Heart left ventricle (tissue), 13 donors: Measurements from ENCODE around the gene SLC25A47.

Experiments used
- CTCF ChIP-seq, 12 donors: fragments of 200-600 bp; sonication (generic) in 4 of 12; IDR thresholded peaks; one replicate each; pipeline versions ENCODE4 v1.5.0 to v1.8.0; 2018 to 2022; ENCODE audit warnings: antibody characterized with exemption in 12 of 12, mild to moderate bottlenecking in 5 of 12
- POLR2A ChIP-seq, 2 donors: fragments of 450-650 bp; IDR thresholded peaks; one replicate each; pipeline ENCODE4 v1.6.1; 2017; ENCODE audit warnings: antibody characterized with exemption in 2 of 2, mild to moderate bottlenecking in 2 of 2, moderate library complexity in 2 of 2
- donor health status: ischemic (EF 13 %, LVEDD 7.1; RV severe dilation, severe dysfunction).
- donor health status: DM: no; HTN: yes; CAD: no.
- donor health status: DM: no; HTN: no; CAD: no.
- donor health status: ischemic (EF 25% LVEDD 6.9; RV normal size, moderate dysfunction).
- donor health status: ischemic (EF 25% LVEDD 5.7; RV mildly dilated, moderate dysfunction).
- donor health status: ischemic (EF 35%, LVEDD 5.7; RV mildly dilated, moderate dysfunction).
- donor health status: nonischemic (EF 11% LVEDD 7.7; RV severe dilation, severe dysfunction).
- donor health status: DM: yes; HTN: yes; CAD: no.
- donor health status: PGD.
- donor health status: ischemic (EF 29% LVEDD 5.4; RV normal size, mild dysfunction).
- donor health status: nonischemic (EF 23%, LVEDD 6.1; RV moderate dilation, normal function).

GRCh38 chr14:100342195-100342594 lies 19.1 kb downstream of the SLC25A47 start:
- TF ChIP-seq CTCF (IDR thresholded peaks at IDR 0.05) (no peak), POLR2A (IDR thresholded peaks at IDR 0.05) (no peak)
